ENCODE measurements around the gene PCNT. TPM values are rescaled to one million over a fixed set of nuclear protein-coding genes. Genes with fewer than 3 reads are reported as not detected.

The PCNT gene
- polyA plus RNA-seq, 1 experiment = 8.5 TPM

DNA sequence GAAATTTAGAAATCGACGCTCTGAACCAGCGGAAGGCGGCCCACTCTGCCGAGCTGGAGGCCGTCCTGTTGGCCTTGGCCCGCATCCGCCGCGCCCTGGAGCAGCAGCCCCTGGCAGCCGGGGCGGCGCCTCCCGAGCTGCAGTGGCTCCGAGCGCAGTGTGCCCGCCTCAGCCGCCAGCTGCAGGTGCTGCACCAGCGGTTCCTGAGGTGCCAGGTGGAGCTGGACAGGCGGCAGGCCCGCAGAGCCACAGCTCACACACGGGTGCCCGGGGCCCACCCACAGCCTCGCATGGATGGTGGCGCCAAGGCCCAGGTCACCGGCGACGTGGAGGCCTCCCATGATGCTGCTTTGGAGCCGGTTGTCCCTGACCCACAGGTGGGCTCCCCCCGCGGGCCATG, 87.7 kb downstream of the PCNT start:
- Histone ChIP-seq H3K27ac (ENCODE audit: low read depth, low read length) (no peak overlapping the region), H3K4me3 (ENCODE audit: low read depth, low read length) (no peak overlapping the region), H3K9me3 (ENCODE audit: control insufficient read depth, insufficient read depth, low read length) (no peaks in the 10 kb centered on the region), H3K27me3 (ENCODE audit: control insufficient read depth, insufficient read depth, low read length) (no peaks in the 10 kb centered on the region)
- POLR2A ChIA-PET = no interaction called here
- CTCF ChIA-PET = no interaction called here
- TF ChIP-seq, protein P1, sequence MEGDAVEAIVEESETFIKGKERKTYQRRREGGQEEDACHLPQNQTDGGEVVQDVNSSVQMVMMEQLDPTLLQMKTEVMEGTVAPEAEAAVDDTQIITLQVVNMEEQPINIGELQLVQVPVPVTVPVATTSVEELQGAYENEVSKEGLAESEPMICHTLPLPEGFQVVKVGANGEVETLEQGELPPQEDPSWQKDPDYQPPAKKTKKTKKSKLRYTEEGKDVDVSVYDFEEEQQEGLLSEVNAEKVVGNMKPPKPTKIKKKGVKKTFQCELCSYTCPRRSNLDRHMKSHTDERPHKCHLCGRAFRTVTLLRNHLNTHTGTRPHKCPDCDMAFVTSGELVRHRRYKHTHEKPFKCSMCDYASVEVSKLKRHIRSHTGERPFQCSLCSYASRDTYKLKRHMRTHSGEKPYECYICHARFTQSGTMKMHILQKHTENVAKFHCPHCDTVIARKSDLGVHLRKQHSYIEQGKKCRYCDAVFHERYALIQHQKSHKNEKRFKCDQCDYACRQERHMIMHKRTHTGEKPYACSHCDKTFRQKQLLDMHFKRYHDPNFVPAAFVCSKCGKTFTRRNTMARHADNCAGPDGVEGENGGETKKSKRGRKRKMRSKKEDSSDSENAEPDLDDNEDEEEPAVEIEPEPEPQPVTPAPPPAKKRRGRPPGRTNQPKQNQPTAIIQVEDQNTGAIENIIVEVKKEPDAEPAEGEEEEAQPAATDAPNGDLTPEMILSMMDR (IDR thresholded peaks at IDR 0.05; ENCODE audit: low read depth, low read length) = no peak
- DNase-seq (ENCODE audit: low read depth, low spot score) = no peak

DNA sequence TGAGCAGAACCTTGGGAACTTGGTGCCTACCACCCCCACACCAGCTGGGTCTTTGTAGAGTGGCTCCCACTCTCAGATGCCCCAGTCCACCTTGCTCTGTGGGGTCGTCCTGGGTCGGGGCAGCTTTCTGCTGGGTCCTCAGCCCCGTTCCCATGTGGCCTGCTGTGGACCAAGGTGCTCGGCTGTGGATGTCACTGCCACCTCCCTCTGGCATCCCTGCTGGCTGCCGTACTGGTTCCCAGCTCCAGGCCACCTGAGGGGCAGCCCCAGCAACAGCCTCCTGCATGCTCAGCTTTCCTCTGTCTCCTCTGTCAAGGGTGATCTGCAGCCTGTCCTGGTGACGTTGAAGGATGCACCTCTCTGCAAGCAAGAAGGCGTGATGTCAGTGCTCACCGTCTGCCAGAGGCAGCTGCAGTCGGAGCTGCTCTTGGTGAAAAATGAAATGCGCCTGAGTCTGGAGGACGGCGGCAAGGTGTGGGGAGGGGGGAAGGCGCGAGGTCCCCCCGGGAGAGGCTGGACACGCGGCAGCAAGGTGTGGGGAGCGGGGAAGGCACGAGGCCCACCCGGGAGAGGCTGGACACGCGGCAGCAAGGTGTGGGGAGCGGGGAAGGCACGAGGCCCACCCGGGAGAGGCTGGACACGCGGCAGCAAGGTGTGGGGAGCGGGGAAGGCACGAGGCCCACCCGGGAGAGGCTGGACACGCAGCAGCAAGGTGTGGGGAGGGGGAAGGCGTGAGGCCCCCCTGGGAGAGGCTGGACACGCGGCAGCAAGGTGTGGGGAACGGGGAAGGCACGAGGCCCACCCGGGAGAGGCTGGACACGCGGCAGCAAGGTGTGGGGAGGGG, 88.8 kb downstream of the PCNT start:
- Histone ChIP-seq H3K27me3 (ENCODE audit: control insufficient read depth, insufficient read depth, low read length) (no peaks in the 10 kb centered on the region), H3K9me3 (ENCODE audit: control insufficient read depth, insufficient read depth, low read length) (no peaks in the 10 kb centered on the region), H3K4me3 (ENCODE audit: low read depth, low read length) (no peak overlapping the region), H3K27ac (ENCODE audit: low read depth, low read length) (no peak overlapping the region)
- ChIA-PET POLR2A (no interaction called here), CTCF (no interaction called here)
- TF ChIP-seq, protein P1 (IDR thresholded peaks at IDR 0.05; ENCODE audit: low read depth, low read length) = no peak
- DNase-seq (ENCODE audit: low read depth, low spot score) = no peak

DNA sequence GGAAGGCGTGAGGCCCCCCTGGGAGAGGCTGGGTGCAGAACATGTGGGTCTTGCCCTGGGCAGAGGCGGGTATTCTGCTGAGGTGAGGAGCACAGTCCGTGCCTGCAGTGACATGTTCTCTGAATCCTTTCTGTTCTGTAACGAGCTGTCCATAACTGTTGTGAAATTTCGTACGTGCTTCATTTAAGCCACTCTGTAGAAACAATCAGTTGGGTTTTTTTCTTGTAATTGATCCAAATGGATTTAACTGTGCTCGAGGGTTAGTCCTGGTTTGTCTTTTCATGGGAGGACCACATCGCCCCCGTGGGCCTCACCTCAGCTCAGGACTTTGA, 89.4 kb downstream of the PCNT start:
- ChIA-PET CTCF (no interaction called here), POLR2A (no interaction called here)
- no peaks in the 10 kb centered on the region for H3K27me3 ChIP-seq (ENCODE audit: control insufficient read depth, insufficient read depth, low read length)

DNA sequence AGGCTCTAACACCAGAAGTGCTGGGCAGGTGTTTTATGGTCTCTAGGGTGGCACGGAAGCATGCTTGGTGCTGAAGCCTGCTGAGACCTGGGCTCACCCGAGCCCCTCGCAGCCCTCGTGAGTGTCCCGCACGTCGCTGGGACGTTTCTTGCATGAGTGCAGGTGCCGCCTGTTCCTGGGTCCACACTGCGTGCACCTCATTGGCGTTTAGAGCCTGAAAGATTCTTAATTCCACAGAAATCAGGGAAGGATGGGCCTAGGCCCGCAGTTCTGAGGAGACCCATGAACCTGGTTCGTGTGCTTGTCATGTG, 91.0 kb downstream of the PCNT start:
- Histone ChIP-seq H3K9me3 (ENCODE audit: control insufficient read depth, insufficient read depth, low read length) (no peaks in the 10 kb centered on the region), H3K4me3 (ENCODE audit: low read depth, low read length) (no peak overlapping the region), H3K27me3 (ENCODE audit: control insufficient read depth, insufficient read depth, low read length) (no peaks in the 10 kb centered on the region), H3K27ac (ENCODE audit: low read depth, low read length) (no peak overlapping the region)
- TF ChIP-seq, protein P1 (IDR thresholded peaks at IDR 0.05; ENCODE audit: low read depth, low read length) = no peak
- DNase-seq (ENCODE audit: low read depth, low spot score) = no peak
- ChIA-PET CTCF (no interaction called here), POLR2A (no interaction called here)

More for the DNA sequence above, 89.4 kb downstream of the PCNT start:
- TF ChIP-seq, protein P1 (IDR thresholded peaks at IDR 0.05; ENCODE audit: low read depth, low read length) = no peak
- no peaks in the 10 kb centered on the region for H3K9me3 ChIP-seq (ENCODE audit: control insufficient read depth, insufficient read depth, low read length)
- DNase-seq (ENCODE audit: low read depth, low spot score) = no peak
- H3K27ac ChIP-seq (ENCODE audit: low read depth, low read length) = no peak overlapping the region
- no peak overlapping the region for H3K4me3 ChIP-seq (ENCODE audit: low read depth, low read length)

DNA sequence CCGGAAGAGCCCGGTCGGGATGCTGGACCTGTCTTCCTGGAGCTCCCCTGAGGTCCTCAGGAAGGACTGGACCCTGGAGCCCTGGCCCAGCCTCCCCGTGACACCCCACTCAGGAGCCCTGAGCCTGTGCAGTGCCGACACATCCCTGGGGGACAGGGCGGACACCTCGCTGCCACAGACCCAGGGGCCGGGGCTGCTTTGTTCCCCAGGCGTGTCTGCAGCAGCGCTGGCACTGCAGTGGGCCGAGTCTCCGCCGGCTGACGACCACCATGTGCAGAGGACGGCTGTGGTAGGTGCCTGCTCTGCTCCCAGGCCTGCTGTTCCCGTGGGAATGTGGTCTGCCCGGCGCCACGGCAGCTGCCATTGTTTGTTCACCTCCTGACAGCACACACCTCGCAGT, 92.6 kb downstream of the PCNT start:
- POLR2A ChIA-PET = no interaction called here
- Histone ChIP-seq H3K4me3 (ENCODE audit: low read depth, low read length) (no peak overlapping the region), H3K27me3 (ENCODE audit: control insufficient read depth, insufficient read depth, low read length) (no peaks in the 10 kb centered on the region), H3K27ac (ENCODE audit: low read depth, low read length) (no peak overlapping the region), H3K9me3 (ENCODE audit: control insufficient read depth, insufficient read depth, low read length) (no peaks in the 10 kb centered on the region)
- CTCF ChIA-PET = no interaction called here
- TF ChIP-seq, protein P1 (IDR thresholded peaks at IDR 0.05; ENCODE audit: low read depth, low read length) = no peak
- no peak for DNase-seq (ENCODE audit: low read depth, low spot score)
